ENCODE measurements around the gene PARVA. TPM values are rescaled to one million over a fixed set of nuclear protein-coding genes. Genes with fewer than 3 reads are reported as not detected.
A peak's percentile ranks its signal among the peaks of the same experiment; 100 is the strongest.

Gene PARVA
- total RNA-seq = 1 to 10 TPM; 1.3 to 2.4 TPM
- 1 to 10 TPM in 1 of 2 donors, under 1 TPM in 1; 0.75 to 1.5 TPM for polyA plus RNA-seq

- Mint-ChIP-seq H3K36me3 (peaks cover 3 to 6% of the 10 kb centered on the region in 2 donors), H3K4me3 (peak within 1 kb of the TSS; percentile 83 to 91 (median 87)), H3K27me3 (peaks cover 2 to 14% of the 10 kb centered on the region in 2 donors), H3K27ac (peak within 1 kb of the TSS; percentile 38 to 84 (median 75)), H3K4me1 (peaks cover 14 to 26% (median 19%) of the 10 kb centered on the region in 4 donors), H3K9me3 (peaks cover 0 to 20% (median 8%) of the 10 kb centered on the region in 8 donors)
- CTCF ChIA-PET (ENCODE audit: partially characterized antibody) = interaction anchor here (0.8 to 3.3 kb wide), 8 partner anchors 10 to 511 kb away, joined by 3 to 43 read pairs (median 5); no protein-coding TSS in a partner anchor
- Histone ChIP-seq H3K9me3 (ENCODE audit: control insufficient read depth in 1 of 2, low read length in 2 of 2) (no peaks in the 10 kb centered on the region), H3K27me3 (ENCODE audit: insufficient read depth, low read length) (no peaks in the 10 kb centered on the region), H3K36me3 (ENCODE audit: insufficient read depth, low read length) (no peaks in the 10 kb centered on the region), H3K27ac (ENCODE audit: low read depth, low read length) (peak within 1 kb of the TSS; percentile 20), H3K4me1 (ENCODE audit: insufficient read depth, low read length) (peaks cover 5% of the 10 kb centered on the region), H3K4me3 (ENCODE audit: low read length in 2 of 2) (peak within 1 kb of the TSS in 1 of 2 donors; percentile 49)
- intact Hi-C loops (cut with micrococcal nuclease) = no loop called here
- POLR2A ChIA-PET (ENCODE audit: partially characterized antibody) = interaction anchor here (0.6 to 3.6 kb wide), 7 partner anchors 11 to 1921 kb away, joined by 3 to 40 read pairs (median 7); no protein-coding TSS in a partner anchor
- peak in 1 of 5 donors; percentile 20 for DNase-seq
Observed at GRCh38 chr11:12377106-12377823, at the start of gene PARVA. Gene PARVA (plus strand): TSS chr11:12377571. CDS start chr11:12377648, 77 bp downstream.

- Histone ChIP-seq H3K27ac (ENCODE audit: low read depth, low read length) (no peak overlapping the region), H3K9me3 (ENCODE audit: control insufficient read depth in 1 of 2, low read length in 2 of 2) (no peaks in the 10 kb centered on the region), H3K27me3 (ENCODE audit: insufficient read depth, low read length) (no peaks in the 10 kb centered on the region), H3K4me3 (ENCODE audit: low read length in 2 of 2) (no peak overlapping the region), H3K36me3 (ENCODE audit: insufficient read depth, low read length) (no peaks in the 10 kb centered on the region), H3K4me1 (ENCODE audit: insufficient read depth, low read length) (no peaks in the 10 kb centered on the region)
- ChIA-PET CTCF (ENCODE audit: partially characterized antibody) (interaction anchor here (2.6 to 6.6 kb wide), 3 partner anchors 8 to 560 kb away, joined by 10 to 239 read pairs (median 21); no protein-coding TSS in a partner anchor), POLR2A (ENCODE audit: partially characterized antibody) (no interaction called here)
- no peaks in the 10 kb centered on the region for H3K9me3 Mint-ChIP-seq
- no peaks in the 10 kb centered on the region for H3K27me3 Mint-ChIP-seq
- no peak overlapping the region for H3K4me3 Mint-ChIP-seq
- intact Hi-C loops (cut with micrococcal nuclease) = no loop called here
- no peak overlapping the region for H3K27ac Mint-ChIP-seq
- peaks cover 0 to 5% (median 3%) of the 10 kb centered on the region in 4 donors for H3K4me1 Mint-ChIP-seq
- peaks cover 5 to 22% of the 10 kb centered on the region in 2 donors for H3K36me3 Mint-ChIP-seq
- no peak for DNase-seq
Observed at GRCh38 chr11:12329169-12329568, 48.2 kb upstream of the PARVA start.

- intact Hi-C loops (cut with micrococcal nuclease) = loop anchor here (5.0 kb wide), 3 partner anchors 168 to 908 kb away; no protein-coding TSS in a partner anchor
- Mint-ChIP-seq H3K36me3 (peaks cover 5 to 15% of the 10 kb centered on the region in 2 donors), H3K4me1 (peaks cover 0 to 5% (median 3%) of the 10 kb centered on the region in 4 donors), H3K9me3 (no peaks in the 10 kb centered on the region), H3K27ac (no peak overlapping the region), H3K27me3 (no peaks in the 10 kb centered on the region), H3K4me3 (no peak overlapping the region)
- ChIA-PET POLR2A (ENCODE audit: partially characterized antibody) (interaction anchor here (1.7 to 3.5 kb wide), 2 partner anchors 37 to 47 kb away, joined by 8 to 14 read pairs; partner anchors contain the start of gene PARVA), CTCF (ENCODE audit: partially characterized antibody) (interaction anchor here (0.7 to 6.6 kb wide), 15 partner anchors 9 to 560 kb away, joined by 3 to 239 read pairs (median 11); partner anchors contain the start of gene PARVA)
- H3K27me3 ChIP-seq (ENCODE audit: insufficient read depth, low read length) = no peaks in the 10 kb centered on the region
- no peak overlapping the region for H3K27ac ChIP-seq (ENCODE audit: low read depth, low read length)
- H3K9me3 ChIP-seq (ENCODE audit: control insufficient read depth in 1 of 2, low read length in 2 of 2) = no peaks in the 10 kb centered on the region
- DNase-seq = no peak
- H3K36me3 ChIP-seq (ENCODE audit: insufficient read depth, low read length) = no peaks in the 10 kb centered on the region
- H3K4me1 ChIP-seq (ENCODE audit: insufficient read depth, low read length) = no peaks in the 10 kb centered on the region
- no peak overlapping the region for H3K4me3 ChIP-seq (ENCODE audit: low read length in 2 of 2)
Observed at GRCh38 chr11:12329797-12330196, 47.6 kb upstream of the PARVA start.

GRCh38 chr11:12330485-12331231, 46.7 kb upstream of the PARVA start:
- CTCF ChIA-PET (ENCODE audit: partially characterized antibody) = interaction anchor here (0.7 to 6.6 kb wide), 52 partner anchors 9 to 908 kb away, joined by 3 to 239 read pairs (median 5); partner anchors contain the start of gene PARVA
- DNase-seq = peak in 1 of 5 donors; percentile 0
- Histone ChIP-seq H3K9me3 (ENCODE audit: control insufficient read depth in 1 of 2, low read length in 2 of 2) (no peaks in the 10 kb centered on the region), H3K27me3 (ENCODE audit: insufficient read depth, low read length) (no peaks in the 10 kb centered on the region), H3K36me3 (ENCODE audit: insufficient read depth, low read length) (no peaks in the 10 kb centered on the region), H3K27ac (ENCODE audit: low read depth, low read length) (no peak overlapping the region), H3K4me1 (ENCODE audit: insufficient read depth, low read length) (no peaks in the 10 kb centered on the region), H3K4me3 (ENCODE audit: low read length in 2 of 2) (no peak overlapping the region)
- peaks cover 4 to 9% of the 10 kb centered on the region in 2 donors for H3K36me3 Mint-ChIP-seq
- POLR2A ChIA-PET (ENCODE audit: partially characterized antibody) = interaction anchor here (0.7 to 3.5 kb wide), 5 partner anchors 26 to 558 kb away, joined by 3 to 14 read pairs (median 8); partner anchors contain the start of gene PARVA
- no peaks in the 10 kb centered on the region for H3K27me3 Mint-ChIP-seq
- H3K4me3 Mint-ChIP-seq = no peak overlapping the region
- H3K27ac Mint-ChIP-seq = peak overlapping the region in 1 of 7 donors; percentile 25
- H3K4me1 Mint-ChIP-seq = peaks cover 0 to 5% (median 3%) of the 10 kb centered on the region in 4 donors
- no peaks in the 10 kb centered on the region for H3K9me3 Mint-ChIP-seq
- intact Hi-C loops (cut with micrococcal nuclease) = loop anchor here (1.0 to 5.0 kb wide), 10 partner anchors 36 to 907 kb away; no protein-coding TSS in a partner anchor

DNA sequence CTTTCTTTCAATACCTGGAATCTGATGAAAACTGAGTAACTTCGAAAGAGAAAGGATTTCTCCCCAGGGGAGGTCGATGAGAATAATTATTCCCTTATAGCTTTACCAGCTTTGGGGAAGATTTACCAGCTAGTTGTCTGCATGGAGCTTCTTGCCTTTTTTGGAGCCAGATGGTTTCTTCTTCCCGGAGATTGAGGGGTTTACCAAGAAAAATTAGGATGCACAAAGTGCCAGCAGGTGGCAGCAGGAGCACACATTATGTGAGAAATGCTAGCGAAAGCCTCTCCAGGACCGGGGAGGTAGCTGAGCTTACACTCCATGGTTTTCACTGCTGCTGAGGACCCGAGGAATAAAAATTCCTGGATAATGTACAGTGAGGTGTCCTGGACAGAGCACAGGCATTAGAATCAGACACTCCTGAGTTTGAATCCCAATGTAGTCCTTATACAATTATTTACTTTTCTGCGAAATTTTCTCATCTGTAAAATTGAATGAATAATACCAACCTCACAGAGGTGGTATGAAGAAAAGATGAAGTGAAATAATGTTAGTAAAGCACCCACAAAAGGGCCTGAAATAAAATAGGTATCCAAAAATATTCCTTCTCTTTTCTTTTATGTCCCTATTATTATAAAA, 46.0 kb upstream of the PARVA start:
- Mint-ChIP-seq H3K27me3 (no peaks in the 10 kb centered on the region), H3K4me1 (peaks cover 0 to 5% (median 3%) of the 10 kb centered on the region in 4 donors), H3K4me3 (no peak overlapping the region), H3K36me3 (peaks cover 0 to 3% of the 10 kb centered on the region in 2 donors), H3K27ac (peak overlapping the region in 1 of 7 donors; percentile 25), H3K9me3 (no peaks in the 10 kb centered on the region)
- CTCF ChIA-PET (ENCODE audit: partially characterized antibody) = interaction anchor here (0.6 to 6.6 kb wide), 51 partner anchors 10 to 907 kb away, joined by 3 to 239 read pairs (median 5); partner anchors contain the start of gene PARVA
- no peak overlapping the region for H3K4me3 ChIP-seq (ENCODE audit: low read length in 2 of 2)
- H3K9me3 ChIP-seq (ENCODE audit: control insufficient read depth in 1 of 2, low read length in 2 of 2) = no peaks in the 10 kb centered on the region
- H3K4me1 ChIP-seq (ENCODE audit: insufficient read depth, low read length) = no peaks in the 10 kb centered on the region
- no peaks in the 10 kb centered on the region for H3K27me3 ChIP-seq (ENCODE audit: insufficient read depth, low read length)
- DNase-seq = peak; percentile 68 to 71 (median 68)
- intact Hi-C loops (cut with micrococcal nuclease) = loop anchor here (1.0 to 5.0 kb wide), 10 partner anchors 35 to 906 kb away; no protein-coding TSS in a partner anchor
- no peaks in the 10 kb centered on the region for H3K36me3 ChIP-seq (ENCODE audit: insufficient read depth, low read length)
- POLR2A ChIA-PET (ENCODE audit: partially characterized antibody) = interaction anchor here (0.7 to 3.5 kb wide), 6 partner anchors 26 to 557 kb away, joined by 3 to 14 read pairs (median 7); partner anchors contain the start of gene PARVA
- H3K27ac ChIP-seq (ENCODE audit: low read depth, low read length) = no peak overlapping the region

DNA sequence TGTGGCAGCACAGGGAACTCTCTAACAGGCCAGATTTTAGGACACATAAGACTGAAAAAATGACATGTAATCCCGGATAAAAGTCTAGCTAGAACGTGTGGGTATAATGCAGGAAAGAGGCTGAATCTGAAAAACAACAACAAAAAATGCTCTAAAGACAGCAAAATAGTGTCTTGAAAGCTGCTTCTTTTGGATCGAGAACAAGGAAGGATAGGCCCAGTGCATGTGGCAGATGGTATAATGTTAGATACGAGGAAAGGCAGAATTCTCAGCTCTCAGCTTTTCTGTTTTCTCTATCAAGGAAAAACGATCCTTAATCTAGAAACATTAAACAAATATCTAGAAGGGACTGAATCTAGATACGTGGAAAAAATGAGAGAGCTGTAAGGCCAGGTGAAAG, 33.8 kb upstream of the PARVA start:
- intact Hi-C loops (cut with micrococcal nuclease) = no loop called here
- H3K36me3 ChIP-seq (ENCODE audit: insufficient read depth, low read length) = no peaks in the 10 kb centered on the region
- H3K36me3 Mint-ChIP-seq = peaks cover 0 to 5% of the 10 kb centered on the region in 2 donors
- no peaks in the 10 kb centered on the region for H3K9me3 ChIP-seq (ENCODE audit: control insufficient read depth in 1 of 2, low read length in 2 of 2)
- H3K9me3 Mint-ChIP-seq = peaks cover 0 to 8% (median 0%) of the 10 kb centered on the region in 8 donors
- H3K4me3 ChIP-seq (ENCODE audit: low read length in 2 of 2) = no peak overlapping the region
- no peak overlapping the region for H3K27ac ChIP-seq (ENCODE audit: low read depth, low read length)
- ChIA-PET POLR2A (ENCODE audit: partially characterized antibody) (no interaction called here), CTCF (ENCODE audit: partially characterized antibody) (interaction anchor here (0.6 to 1.6 kb wide), 3 partner anchors 12 to 23 kb away, joined by 3 to 5 read pairs (median 5); no protein-coding TSS in a partner anchor)
- no peak overlapping the region for H3K4me3 Mint-ChIP-seq
- H3K27ac Mint-ChIP-seq = no peak overlapping the region
- no peaks in the 10 kb centered on the region for H3K4me1 Mint-ChIP-seq
- no peaks in the 10 kb centered on the region for H3K4me1 ChIP-seq (ENCODE audit: insufficient read depth, low read length)
- H3K27me3 Mint-ChIP-seq = peaks cover 0 to 3% of the 10 kb centered on the region in 2 donors
- H3K27me3 ChIP-seq (ENCODE audit: insufficient read depth, low read length) = no peaks in the 10 kb centered on the region
- no peak for DNase-seq
